Measurements from ENCODE around the gene NWD2. TPM values are rescaled to one million over a fixed set of nuclear protein-coding genes. Genes with fewer than 3 reads are reported as not detected.

NWD2 gene
- total RNA-seq, 1 donor from 2014 or later = 0.36 TPM

- DNase-seq (ENCODE audit: low spot score) = no peak
Observed at GRCh38 chr4:37304612-37305011, 60.1 kb downstream of the NWD2 start.

- DNase-seq (ENCODE audit: low spot score) = no peak
Observed at GRCh38 chr4:37305984-37306383, 61.4 kb downstream of the NWD2 start.

GRCh38 chr4:37317104-37317643 is 72.6 kb downstream of the NWD2 start:
- DNase-seq (ENCODE audit: low spot score) = no peak

- DNase-seq (ENCODE audit: low spot score) = no peak
Observed at GRCh38 chr4:37320513-37321235, 76.1 kb downstream of the NWD2 start.

- DNase-seq (ENCODE audit: low spot score) = no peak
Observed at GRCh38 chr4:37322122-37322521, 77.6 kb downstream of the NWD2 start.

- DNase-seq (ENCODE audit: low spot score) = no peak
Observed at GRCh38 chr4:37324546-37324945, 80.0 kb downstream of the NWD2 start.

GRCh38 chr4:37326852-37327251 is 82.3 kb downstream of the NWD2 start:
- DNase-seq (ENCODE audit: low spot score) = no peak

- DNase-seq (ENCODE audit: low spot score) = no peak
Observed at GRCh38 chr4:37338972-37339371, 94.4 kb downstream of the NWD2 start.

- DNase-seq (ENCODE audit: low spot score) = no peak
Observed at GRCh38 chr4:37358748-37359147, 114.2 kb downstream of the NWD2 start.

GRCh38 chr4:37359261-37359660 is 114.7 kb downstream of the NWD2 start:
- no peak for DNase-seq (ENCODE audit: low spot score)

GRCh38 chr4:37365888-37366287 is 121.3 kb downstream of the NWD2 start:
- DNase-seq (ENCODE audit: low spot score) = no peak

GRCh38 chr4:37367901-37368300 is 123.4 kb downstream of the NWD2 start:
- no peak for DNase-seq (ENCODE audit: low spot score)

- no peak for DNase-seq (ENCODE audit: low spot score)
Observed at GRCh38 chr4:37370052-37370451, 125.5 kb downstream of the NWD2 start.

- DNase-seq (ENCODE audit: low spot score) = no peak
Observed at GRCh38 chr4:37381040-37381668, 136.6 kb downstream of the NWD2 start.

GRCh38 chr4:37383579-37384229 is 139.2 kb downstream of the NWD2 start:
- no peak for DNase-seq (ENCODE audit: low spot score)

GRCh38 chr4:37385424-37385823 is 140.9 kb downstream of the NWD2 start:
- no peak for DNase-seq (ENCODE audit: low spot score)

- no peak for DNase-seq (ENCODE audit: low spot score)
Observed at GRCh38 chr4:37388681-37389365, 144.3 kb downstream of the NWD2 start.

- DNase-seq (ENCODE audit: low spot score) = no peak
Observed at GRCh38 chr4:37389366-37389765, 144.8 kb downstream of the NWD2 start.

GRCh38 chr4:37389967-37390580 is 145.5 kb downstream of the NWD2 start:
- no peak for DNase-seq (ENCODE audit: low spot score)

GRCh38 chr4:37392521-37393255 is 148.1 kb downstream of the NWD2 start:
- DNase-seq (ENCODE audit: low spot score) = no peak

GRCh38 chr4:37393321-37393720 is 148.8 kb downstream of the NWD2 start:
- no peak for DNase-seq (ENCODE audit: low spot score)

All from ureter (tissue), 1 donor.